Measurements from ENCODE around the gene RABGAP1.

DNA sequence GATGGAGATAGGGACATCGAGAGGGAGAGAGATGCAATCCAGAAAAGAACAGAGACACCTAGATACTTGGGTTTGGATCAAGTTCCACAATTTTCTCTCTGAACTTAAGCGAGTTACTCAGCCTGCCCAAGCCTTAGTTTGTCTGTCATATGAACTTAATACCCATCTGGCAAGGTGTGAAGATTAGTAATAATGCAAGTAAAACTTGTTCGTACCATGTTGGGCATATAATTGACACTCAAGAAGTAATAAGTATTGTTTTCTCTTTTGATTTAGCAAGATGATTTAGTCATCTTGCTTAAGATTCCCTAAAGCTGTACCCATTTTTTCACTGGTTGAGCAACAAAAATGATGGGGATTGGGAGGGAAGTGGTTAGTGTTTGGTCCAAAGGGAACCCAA lies 7.5 kb downstream of the RABGAP1 start:
- TF ChIP-seq, protein P1, sequence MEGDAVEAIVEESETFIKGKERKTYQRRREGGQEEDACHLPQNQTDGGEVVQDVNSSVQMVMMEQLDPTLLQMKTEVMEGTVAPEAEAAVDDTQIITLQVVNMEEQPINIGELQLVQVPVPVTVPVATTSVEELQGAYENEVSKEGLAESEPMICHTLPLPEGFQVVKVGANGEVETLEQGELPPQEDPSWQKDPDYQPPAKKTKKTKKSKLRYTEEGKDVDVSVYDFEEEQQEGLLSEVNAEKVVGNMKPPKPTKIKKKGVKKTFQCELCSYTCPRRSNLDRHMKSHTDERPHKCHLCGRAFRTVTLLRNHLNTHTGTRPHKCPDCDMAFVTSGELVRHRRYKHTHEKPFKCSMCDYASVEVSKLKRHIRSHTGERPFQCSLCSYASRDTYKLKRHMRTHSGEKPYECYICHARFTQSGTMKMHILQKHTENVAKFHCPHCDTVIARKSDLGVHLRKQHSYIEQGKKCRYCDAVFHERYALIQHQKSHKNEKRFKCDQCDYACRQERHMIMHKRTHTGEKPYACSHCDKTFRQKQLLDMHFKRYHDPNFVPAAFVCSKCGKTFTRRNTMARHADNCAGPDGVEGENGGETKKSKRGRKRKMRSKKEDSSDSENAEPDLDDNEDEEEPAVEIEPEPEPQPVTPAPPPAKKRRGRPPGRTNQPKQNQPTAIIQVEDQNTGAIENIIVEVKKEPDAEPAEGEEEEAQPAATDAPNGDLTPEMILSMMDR (IDR thresholded peaks at IDR 0.05): no peak
- TF ChIP-seq EP300 (IDR thresholded peaks at IDR 0.05): no peak
